Measurements from ENCODE around the gene BCKDK.

BCKDK gene

GRCh38 chr16:31076319-31076718 is 31.9 kb upstream of the BCKDK start:
- no peaks in the 10 kb centered on the region; the same call in 1 of the 2 replicates for H3K36me3 ChIP-seq (ENCODE audit: insufficient read depth)

GRCh38 chr16:31077024-31077423 is 31.2 kb upstream of the BCKDK start:
- Histone ChIP-seq H3K27me3 (ENCODE audit: insufficient read depth, low read depth) (no peaks in the 10 kb centered on the region), H3K4me1 (ENCODE audit: low read depth, poor library complexity, severe bottlenecking) (peaks cover 13% of the 10 kb centered on the region), H2AFZ (ENCODE audit: low read depth) (no peak overlapping the region), H3K79me2 (ENCODE audit: insufficient read depth, low read depth) (peaks cover 51% of the 10 kb centered on the region), H3K4me3 (IDR thresholded peaks at IDR 0.05; ENCODE audit: insufficient read depth, low read depth, low read length) (no peak overlapping the region), H3K27ac (no peak overlapping the region), H4K20me1 (ENCODE audit: insufficient read depth) (no peaks in the 10 kb centered on the region), H3K9ac (no peak overlapping the region), H3K36me3 (ENCODE audit: insufficient read depth) (no peaks in the 10 kb centered on the region; the same call in 1 of the 2 replicates), H3K4me2 (no peak overlapping the region)
- no peak for TF ChIP-seq CTCF (conservative IDR thresholded peaks at IDR 0.05; ENCODE audit: low read depth, low read length)

More at GRCh38 chr16:31076319-31076718, 31.9 kb upstream of the BCKDK start:
- TF ChIP-seq CTCF (conservative IDR thresholded peaks at IDR 0.05; ENCODE audit: low read depth, low read length): no peak
- Histone ChIP-seq H3K4me3 (IDR thresholded peaks at IDR 0.05; ENCODE audit: insufficient read depth, low read depth, low read length) (no peak overlapping the region), H3K27ac (no peak overlapping the region), H3K4me1 (ENCODE audit: low read depth, poor library complexity, severe bottlenecking) (peaks cover 20% of the 10 kb centered on the region), H2AFZ (ENCODE audit: low read depth) (no peak overlapping the region), H3K27me3 (ENCODE audit: insufficient read depth, low read depth) (no peaks in the 10 kb centered on the region), H3K79me2 (ENCODE audit: insufficient read depth, low read depth) (peaks cover 58% of the 10 kb centered on the region), H3K4me2 (no peak overlapping the region), H4K20me1 (ENCODE audit: insufficient read depth) (no peaks in the 10 kb centered on the region), H3K9ac (no peak overlapping the region)

GRCh38 chr16:31077592-31078396 is 30.4 kb upstream of the BCKDK start:
- no peaks in the 10 kb centered on the region for H4K20me1 ChIP-seq (ENCODE audit: insufficient read depth)
- no peak overlapping the region for H3K4me2 ChIP-seq
- peaks cover 10% of the 10 kb centered on the region for H3K4me1 ChIP-seq (ENCODE audit: low read depth, poor library complexity, severe bottlenecking)
- H2AFZ ChIP-seq (ENCODE audit: low read depth): no peak overlapping the region
- no peak for TF ChIP-seq CTCF (conservative IDR thresholded peaks at IDR 0.05; ENCODE audit: low read depth, low read length)
- H3K27me3 ChIP-seq (ENCODE audit: insufficient read depth, low read depth): no peaks in the 10 kb centered on the region
- peaks cover 43% of the 10 kb centered on the region for H3K79me2 ChIP-seq (ENCODE audit: insufficient read depth, low read depth)
- H3K27ac ChIP-seq: no peak overlapping the region
- H3K9ac ChIP-seq: no peak overlapping the region
- no peak overlapping the region for H3K4me3 ChIP-seq (IDR thresholded peaks at IDR 0.05; ENCODE audit: insufficient read depth, low read depth, low read length)
- no peaks in the 10 kb centered on the region; the same call in 1 of the 2 replicates for H3K36me3 ChIP-seq (ENCODE audit: insufficient read depth)

- no peak overlapping the region for H3K4me3 ChIP-seq (IDR thresholded peaks at IDR 0.05; ENCODE audit: insufficient read depth, low read depth, low read length)
- no peak overlapping the region for H3K9ac ChIP-seq
- TF ChIP-seq CTCF (conservative IDR thresholded peaks at IDR 0.05; ENCODE audit: low read depth, low read length): no peak
- H3K36me3 ChIP-seq (ENCODE audit: insufficient read depth): no peaks in the 10 kb centered on the region; the same call in 1 of the 2 replicates
- H3K79me2 ChIP-seq (ENCODE audit: insufficient read depth, low read depth): peaks cover 40% of the 10 kb centered on the region
- H3K4me2 ChIP-seq: no peak overlapping the region
- H3K4me1 ChIP-seq (ENCODE audit: low read depth, poor library complexity, severe bottlenecking): peaks cover 10% of the 10 kb centered on the region
- H3K27ac ChIP-seq: no peak overlapping the region
- H3K27me3 ChIP-seq (ENCODE audit: insufficient read depth, low read depth): no peaks in the 10 kb centered on the region
- H2AFZ ChIP-seq (ENCODE audit: low read depth): no peak overlapping the region
- H4K20me1 ChIP-seq (ENCODE audit: insufficient read depth): no peaks in the 10 kb centered on the region
Observed at GRCh38 chr16:31078597-31079341, 29.4 kb upstream of the BCKDK start.

All from KMS-11 (cell line).